SU-DHL-6 (cell line): ENCODE data around the gene RALGPS1.

Source experiments
- H2AFZ ChIP-seq: fragments of 200-600 bp; sonication (generic); 2 replicates; pipeline ENCODE4 v1.6.1; 2014; ENCODE audit warnings: low read depth, mild to moderate bottlenecking, moderate library complexity, mixed read lengths, antibody characterized with exemption, low read length; ENCODE audit not compliant: severe bottlenecking
- H3F3A ChIP-seq: fragments of 200-600 bp; shearing (Covaris generic); 2 replicates; pipeline ENCODE4 v1.6.0; 2016; ENCODE audit warnings: antibody characterized with exemption, mild to moderate bottlenecking; ENCODE audit not compliant: insufficient read depth
- H3K27ac ChIP-seq: fragments of 200-600 bp; sonication (generic); 2 replicates; pipeline ENCODE4 v1.5.1; 2016; ENCODE audit warnings: low read depth, mild to moderate bottlenecking, low read length, moderate library complexity, mixed read lengths
- H3K27me3 ChIP-seq: fragments of 200-600 bp; sonication (generic), shearing (Covaris generic); 2 replicates; pipeline ENCODE4 v1.6.0; 2014; ENCODE audit warnings: mild to moderate bottlenecking, low read length
- H3K36me3 ChIP-seq: fragments of 200-600 bp; sonication (generic); 2 replicates; pipeline ENCODE4 v1.6.1; 2014; ENCODE audit warnings: mild to moderate bottlenecking, low read length, mixed read lengths
- H3K4me2 ChIP-seq: fragments of 300-600, 200-600 bp; shearing (Covaris generic), sonication (generic); 2 replicates; pipeline ENCODE4 v1.6.0; 2014; ENCODE audit warnings: low read length, low read depth, mild to moderate bottlenecking; ENCODE audit not compliant: poor library complexity, severe bottlenecking
- H3K4me3 ChIP-seq: fragments of 200-600 bp; sonication (generic); 2 replicates; pipeline ENCODE4 v1.5.1; 2014; ENCODE audit warnings: antibody characterized with exemption, low read length, mild to moderate bottlenecking, mixed read lengths; ENCODE audit not compliant: insufficient read depth, poor library complexity, severe bottlenecking
- H3K79me2 ChIP-seq: fragments of 200-600 bp; sonication (generic); 2 replicates; pipeline ENCODE4 v1.6.1; 2014; ENCODE audit warnings: mild to moderate bottlenecking, low read length, moderate library complexity; ENCODE audit not compliant: insufficient read depth
- H3K9ac ChIP-seq: fragments of 200-600 bp; sonication (generic); 2 replicates; pipeline ENCODE4 v1.7.0; 2014; ENCODE audit warnings: mild to moderate bottlenecking, low read length
- H3K9me2 ChIP-seq: fragments of 200-600 bp; sonication (generic); replicated peaks from 2 replicates; pipeline ENCODE4 v1.6.1; 2014; ENCODE audit warnings: low read length; ENCODE audit not compliant: insufficient read depth
- H3K9me3 ChIP-seq: fragments of 200-600 bp; sonication (generic); 2 replicates; pipeline ENCODE4 v1.6.1; 2014; ENCODE audit warnings: low read length, mixed read lengths; ENCODE audit not compliant: insufficient read depth
- H4K20me1 ChIP-seq: fragments of 200-600 bp; sonication (generic); 2 replicates; pipeline ENCODE4 v1.6.1; 2014; ENCODE audit warnings: low read depth, mild to moderate bottlenecking, antibody characterized with exemption, low read length, moderate library complexity, mixed read lengths
- CTCF ChIP-seq: fragments of 200-600 bp; sonication (generic); IDR thresholded peaks from one replicate; pipeline ENCODE4 v1.5.1; 2017; ENCODE audit warnings: antibody characterized with exemption, mild to moderate bottlenecking, low read length, moderate library complexity; ENCODE audit not compliant: insufficient read depth, poor library complexity, severe bottlenecking
- EZH2phosphoT487 ChIP-seq: fragments of 200-600 bp; sonication (generic), shearing (Covaris generic); conservative IDR thresholded peaks from 2 replicates; pipeline ENCODE4 v1.6.1; 2018; ENCODE audit warnings: mild to moderate bottlenecking, antibody characterized with exemption, low read length, moderate library complexity, mixed read lengths

RALGPS1 gene

DNA sequence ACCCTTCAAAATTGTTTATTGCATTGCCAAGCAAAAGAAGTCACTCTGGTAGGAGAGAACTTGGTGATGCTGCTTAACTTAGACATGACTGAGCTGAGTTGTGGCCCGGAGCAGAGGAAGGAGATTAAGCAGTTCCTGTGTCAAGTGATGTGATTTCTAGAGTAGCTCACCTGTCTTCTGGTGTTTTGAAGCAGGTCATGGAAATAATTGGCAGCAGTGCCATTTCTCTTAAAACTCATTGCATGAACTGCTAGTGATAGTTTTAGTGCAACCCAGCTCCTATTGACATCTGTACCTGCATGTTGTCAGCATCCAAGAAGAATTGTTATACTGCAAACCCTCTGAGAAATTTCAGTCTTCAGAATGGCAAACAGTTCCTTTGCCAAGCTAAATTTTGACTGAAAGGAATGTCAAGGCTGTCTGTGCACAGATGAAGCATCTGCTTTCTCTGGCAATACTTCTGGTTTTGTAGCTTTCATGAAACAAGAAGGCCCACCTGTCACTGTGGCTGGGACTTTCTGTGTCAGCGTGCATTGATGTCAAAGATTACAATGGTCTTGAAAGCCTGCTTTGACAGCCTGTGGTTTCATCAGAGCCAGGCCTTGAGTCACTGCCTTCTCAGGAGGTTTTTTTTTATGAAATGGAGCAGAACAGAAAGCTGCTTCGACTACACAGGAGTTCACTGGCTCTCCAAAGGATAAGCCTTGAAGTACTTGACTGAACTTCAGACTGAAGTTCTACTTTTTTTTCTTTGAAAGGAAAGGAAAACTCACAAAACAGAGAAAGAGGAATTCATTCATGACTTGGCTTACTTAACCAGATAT, 90.6 kb downstream of the RALGPS1 start:
- Histone ChIP-seq H3K9me2 (no peaks in the 10 kb centered on the region), H3F3A (no peaks in the 10 kb centered on the region), H3K79me2 (no peaks in the 10 kb centered on the region), H3K9ac (no peak overlapping the region), H2AFZ (no peak overlapping the region), H4K20me1 (no peaks in the 10 kb centered on the region), H3K36me3 (no peaks in the 10 kb centered on the region; the same call in 1 of the 2 replicates), H3K27ac (no peak overlapping the region), H3K9me3 (no peaks in the 10 kb centered on the region), H3K27me3 (no peaks in the 10 kb centered on the region), H3K4me2 (no peak overlapping the region), H3K4me3 (no peak overlapping the region)
- TF ChIP-seq EZH2phosphoT487, result no peak
- no peak for TF ChIP-seq CTCF

DNA sequence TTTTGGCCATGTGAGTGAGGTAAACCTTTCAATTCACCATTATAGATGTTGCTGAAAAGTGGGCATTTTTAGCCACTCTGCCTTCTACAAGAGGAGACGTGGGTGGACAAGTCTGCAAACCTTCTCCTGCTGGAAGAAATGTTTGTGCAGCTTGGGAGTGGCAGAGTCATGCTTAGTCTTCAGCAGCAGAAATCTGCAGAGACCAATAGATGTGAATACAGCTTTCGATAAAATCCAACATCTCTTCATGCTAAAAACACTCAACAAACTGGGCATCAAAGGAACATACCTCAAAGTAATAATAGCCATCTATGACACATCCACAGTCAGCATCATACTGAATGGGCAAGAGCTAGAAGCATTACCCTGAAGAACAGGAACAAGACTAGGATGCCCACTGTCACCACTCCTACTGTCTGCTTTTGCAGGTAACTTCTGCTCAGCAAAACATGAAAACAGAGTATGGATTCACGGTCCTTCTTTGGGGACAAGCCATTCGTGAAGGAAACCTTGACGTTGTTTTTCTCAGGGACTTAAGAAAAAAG, 91.3 kb downstream of the RALGPS1 start:
- TF ChIP-seq CTCF (no peak), EZH2phosphoT487 (no peak)
- Histone ChIP-seq H3K4me2 (no peak overlapping the region), H3K9me3 (no peaks in the 10 kb centered on the region), H3F3A (no peaks in the 10 kb centered on the region), H2AFZ (no peak overlapping the region), H3K9me2 (no peaks in the 10 kb centered on the region), H3K79me2 (no peaks in the 10 kb centered on the region), H3K27ac (no peak overlapping the region), H3K9ac (no peak overlapping the region), H4K20me1 (no peaks in the 10 kb centered on the region), H3K4me3 (no peak overlapping the region), H3K36me3 (no peaks in the 10 kb centered on the region; the same call in 1 of the 2 replicates), H3K27me3 (no peaks in the 10 kb centered on the region)

DNA sequence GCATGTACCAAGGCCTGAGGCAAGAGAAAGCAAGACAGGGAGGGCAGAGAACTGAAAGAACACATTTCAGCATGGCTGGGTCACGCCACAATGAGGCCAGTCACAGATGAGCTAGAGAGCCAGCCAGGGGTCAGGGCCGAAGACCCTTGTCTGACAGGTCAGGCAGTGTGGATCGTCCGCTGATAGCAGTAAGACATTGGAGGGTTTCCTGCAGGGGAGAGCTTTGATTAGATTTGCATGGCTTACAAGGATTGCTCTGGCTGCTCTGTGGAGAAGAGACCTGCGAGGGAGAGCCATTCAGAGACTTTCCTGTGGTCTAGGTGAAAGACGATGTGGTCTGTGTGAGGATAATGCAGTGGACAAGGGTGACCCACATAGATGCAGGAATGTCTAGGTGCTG, 93.1 kb downstream of the RALGPS1 start:
- H3K9ac ChIP-seq, result no peak overlapping the region
- H3K9me3 ChIP-seq, result no peaks in the 10 kb centered on the region
- TF ChIP-seq EZH2phosphoT487 (no peak), CTCF (no peak)
- H3K36me3 ChIP-seq, result no peaks in the 10 kb centered on the region
- no peaks in the 10 kb centered on the region for H4K20me1 ChIP-seq
- H3K27ac ChIP-seq, result no peak overlapping the region
- H3F3A ChIP-seq, result no peaks in the 10 kb centered on the region
- H2AFZ ChIP-seq, result no peak overlapping the region
- H3K4me3 ChIP-seq, result no peak overlapping the region
- H3K9me2 ChIP-seq, result no peaks in the 10 kb centered on the region
- no peaks in the 10 kb centered on the region for H3K79me2 ChIP-seq
- no peak overlapping the region for H3K4me2 ChIP-seq
- H3K27me3 ChIP-seq, result no peaks in the 10 kb centered on the region
